HL-60 (cell line): ENCODE results near the gene TNFRSF8.

ENCODE experiments used
- DNase-seq, 2 experiments: peaks; one replicate each; pipeline ENCODE4 v3.0.0-alpha.2; 2010 to 2020; ENCODE audit warnings: low read depth in 1 of 2, low spot score in 1 of 2
- H3K27ac ChIP-seq: fragments of 250-450 bp; sonication (Bioruptor Pico); replicated peaks from 2 replicates; pipeline ENCODE4 v1.5.1; 2020; ENCODE audit warnings: mild to moderate bottlenecking, moderate library complexity
- H3K27me3 ChIP-seq: fragments of 250-450 bp; sonication (Bioruptor Pico); 2 replicates; pipeline ENCODE4 v1.5.1; 2021; ENCODE audit warnings: mild to moderate bottlenecking, moderate library complexity; ENCODE audit not compliant: insufficient read depth, poor library complexity, severe bottlenecking
- H3K4me3 ChIP-seq: replicated peaks from 2 replicates; pipeline ENCODE4 v1.5.1; 2011; ENCODE audit warnings: mild to moderate bottlenecking, control low read depth, low read length; ENCODE audit not compliant: insufficient read depth
- GABPA ChIP-seq: IDR thresholded peaks from 2 replicates; pipeline ENCODE4 v1.6.1; 2012; ENCODE audit warnings: low read depth
- POLR2AphosphoS5 ChIP-seq: IDR thresholded peaks from 2 replicates; pipeline ENCODE4 v1.6.1; 2012; ENCODE audit warnings: low read depth
- SPI1 ChIP-seq: IDR thresholded peaks from 2 replicates; pipeline ENCODE4 v1.6.1; 2012; ENCODE audit warnings: low read depth, mild to moderate bottlenecking, borderline replicate concordance
- TF ChIP-seq, protein P1 (sequence below): IDR thresholded peaks from one replicate; pipeline ENCODE4 v1.5.1; 2011; ENCODE audit warnings: low read length, control low read depth, inconsistent platforms; ENCODE audit not compliant: insufficient read depth
- TF ChIP-seq, protein P2 (sequence below): IDR thresholded peaks from 2 replicates; pipeline ENCODE4 v1.6.1; 2012; ENCODE audit warnings: low read depth; ENCODE audit not compliant: insufficient replicate concordance

TNFRSF8 gene

DNA sequence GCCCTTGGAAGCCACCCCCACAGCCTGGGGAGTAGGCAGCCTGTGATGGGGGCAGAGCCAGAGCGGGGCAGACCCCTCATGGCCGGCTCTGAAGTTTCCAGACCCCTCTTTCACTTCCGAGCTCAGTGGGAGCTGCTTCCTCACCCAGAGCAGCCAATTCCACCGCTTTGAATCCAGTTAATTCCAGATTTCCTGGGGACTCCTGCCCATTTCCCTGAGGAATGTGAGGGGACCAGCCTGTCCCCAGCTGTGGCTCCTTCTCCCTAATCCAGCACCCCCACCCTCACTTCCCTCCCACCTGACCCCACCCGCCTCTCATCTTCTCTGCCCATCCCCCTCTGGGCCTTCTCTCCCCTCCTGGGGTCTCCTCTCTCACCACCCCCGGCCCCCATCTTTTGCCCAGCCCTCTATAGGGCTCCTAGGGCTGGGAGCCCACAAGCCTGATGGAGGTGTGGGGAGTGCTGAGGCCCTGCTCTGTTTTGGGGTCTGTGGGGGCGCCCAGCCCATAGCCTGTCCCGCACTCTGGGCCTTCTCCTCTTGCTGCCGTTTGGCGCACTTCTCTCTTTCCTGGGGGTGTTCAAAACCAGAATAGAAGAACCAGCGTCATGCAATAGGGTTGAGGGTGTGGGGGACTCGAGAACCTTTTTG lies 77.5 kb downstream of the TNFRSF8 start:
- Histone ChIP-seq H3K27ac (no peak overlapping the region), H3K27me3 (no peaks in the 10 kb centered on the region), H3K4me3 (no peak overlapping the region)
- TF ChIP-seq GABPA (no peak), POLR2AphosphoS5 (no peak), SPI1 (no peak)
- TF ChIP-seq, protein P1, sequence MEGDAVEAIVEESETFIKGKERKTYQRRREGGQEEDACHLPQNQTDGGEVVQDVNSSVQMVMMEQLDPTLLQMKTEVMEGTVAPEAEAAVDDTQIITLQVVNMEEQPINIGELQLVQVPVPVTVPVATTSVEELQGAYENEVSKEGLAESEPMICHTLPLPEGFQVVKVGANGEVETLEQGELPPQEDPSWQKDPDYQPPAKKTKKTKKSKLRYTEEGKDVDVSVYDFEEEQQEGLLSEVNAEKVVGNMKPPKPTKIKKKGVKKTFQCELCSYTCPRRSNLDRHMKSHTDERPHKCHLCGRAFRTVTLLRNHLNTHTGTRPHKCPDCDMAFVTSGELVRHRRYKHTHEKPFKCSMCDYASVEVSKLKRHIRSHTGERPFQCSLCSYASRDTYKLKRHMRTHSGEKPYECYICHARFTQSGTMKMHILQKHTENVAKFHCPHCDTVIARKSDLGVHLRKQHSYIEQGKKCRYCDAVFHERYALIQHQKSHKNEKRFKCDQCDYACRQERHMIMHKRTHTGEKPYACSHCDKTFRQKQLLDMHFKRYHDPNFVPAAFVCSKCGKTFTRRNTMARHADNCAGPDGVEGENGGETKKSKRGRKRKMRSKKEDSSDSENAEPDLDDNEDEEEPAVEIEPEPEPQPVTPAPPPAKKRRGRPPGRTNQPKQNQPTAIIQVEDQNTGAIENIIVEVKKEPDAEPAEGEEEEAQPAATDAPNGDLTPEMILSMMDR = no peak
- TF ChIP-seq, protein P2, sequence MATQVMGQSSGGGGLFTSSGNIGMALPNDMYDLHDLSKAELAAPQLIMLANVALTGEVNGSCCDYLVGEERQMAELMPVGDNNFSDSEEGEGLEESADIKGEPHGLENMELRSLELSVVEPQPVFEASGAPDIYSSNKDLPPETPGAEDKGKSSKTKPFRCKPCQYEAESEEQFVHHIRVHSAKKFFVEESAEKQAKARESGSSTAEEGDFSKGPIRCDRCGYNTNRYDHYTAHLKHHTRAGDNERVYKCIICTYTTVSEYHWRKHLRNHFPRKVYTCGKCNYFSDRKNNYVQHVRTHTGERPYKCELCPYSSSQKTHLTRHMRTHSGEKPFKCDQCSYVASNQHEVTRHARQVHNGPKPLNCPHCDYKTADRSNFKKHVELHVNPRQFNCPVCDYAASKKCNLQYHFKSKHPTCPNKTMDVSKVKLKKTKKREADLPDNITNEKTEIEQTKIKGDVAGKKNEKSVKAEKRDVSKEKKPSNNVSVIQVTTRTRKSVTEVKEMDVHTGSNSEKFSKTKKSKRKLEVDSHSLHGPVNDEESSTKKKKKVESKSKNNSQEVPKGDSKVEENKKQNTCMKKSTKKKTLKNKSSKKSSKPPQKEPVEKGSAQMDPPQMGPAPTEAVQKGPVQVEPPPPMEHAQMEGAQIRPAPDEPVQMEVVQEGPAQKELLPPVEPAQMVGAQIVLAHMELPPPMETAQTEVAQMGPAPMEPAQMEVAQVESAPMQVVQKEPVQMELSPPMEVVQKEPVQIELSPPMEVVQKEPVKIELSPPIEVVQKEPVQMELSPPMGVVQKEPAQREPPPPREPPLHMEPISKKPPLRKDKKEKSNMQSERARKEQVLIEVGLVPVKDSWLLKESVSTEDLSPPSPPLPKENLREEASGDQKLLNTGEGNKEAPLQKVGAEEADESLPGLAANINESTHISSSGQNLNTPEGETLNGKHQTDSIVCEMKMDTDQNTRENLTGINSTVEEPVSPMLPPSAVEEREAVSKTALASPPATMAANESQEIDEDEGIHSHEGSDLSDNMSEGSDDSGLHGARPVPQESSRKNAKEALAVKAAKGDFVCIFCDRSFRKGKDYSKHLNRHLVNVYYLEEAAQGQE = no peak
- no peak for DNase-seq

DNA sequence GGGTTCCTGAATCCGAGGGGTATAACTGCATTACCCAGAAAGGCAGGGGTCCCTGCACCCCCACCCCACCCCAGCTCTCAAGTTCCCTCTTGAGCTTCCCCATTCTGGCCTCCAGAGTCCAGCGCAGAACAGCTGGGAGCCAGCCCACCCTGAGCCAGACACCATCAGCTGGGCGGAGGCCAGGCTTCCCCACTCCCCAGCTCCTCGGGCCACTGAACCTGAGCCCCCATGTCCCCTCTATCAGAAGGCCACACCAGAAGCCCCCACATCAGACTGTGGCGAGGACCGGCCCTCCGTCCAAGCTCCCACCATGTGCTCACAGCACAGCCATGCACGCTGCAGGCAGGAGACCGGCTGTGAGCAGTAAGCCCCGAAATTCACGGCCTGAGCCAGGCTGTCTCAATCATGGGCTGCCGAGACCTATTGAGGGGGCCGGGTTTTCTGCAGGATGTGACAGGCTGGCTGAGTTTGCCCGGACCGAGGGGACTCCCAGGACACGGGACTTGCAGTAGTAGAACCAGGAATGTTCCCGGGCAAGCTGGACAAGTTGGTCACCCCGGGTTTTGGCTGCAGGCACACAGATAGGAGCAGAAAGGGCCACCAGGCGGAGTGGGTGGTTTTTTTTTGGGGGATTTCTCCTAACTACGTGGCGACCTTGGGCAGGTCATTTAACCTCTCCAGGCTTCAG lies 78.2 kb downstream of the TNFRSF8 start:
- Histone ChIP-seq H3K27me3 (no peaks in the 10 kb centered on the region), H3K27ac (no peak overlapping the region), H3K4me3 (no peak overlapping the region)
- TF ChIP-seq SPI1 = no peak
- no peak for DNase-seq

DNA sequence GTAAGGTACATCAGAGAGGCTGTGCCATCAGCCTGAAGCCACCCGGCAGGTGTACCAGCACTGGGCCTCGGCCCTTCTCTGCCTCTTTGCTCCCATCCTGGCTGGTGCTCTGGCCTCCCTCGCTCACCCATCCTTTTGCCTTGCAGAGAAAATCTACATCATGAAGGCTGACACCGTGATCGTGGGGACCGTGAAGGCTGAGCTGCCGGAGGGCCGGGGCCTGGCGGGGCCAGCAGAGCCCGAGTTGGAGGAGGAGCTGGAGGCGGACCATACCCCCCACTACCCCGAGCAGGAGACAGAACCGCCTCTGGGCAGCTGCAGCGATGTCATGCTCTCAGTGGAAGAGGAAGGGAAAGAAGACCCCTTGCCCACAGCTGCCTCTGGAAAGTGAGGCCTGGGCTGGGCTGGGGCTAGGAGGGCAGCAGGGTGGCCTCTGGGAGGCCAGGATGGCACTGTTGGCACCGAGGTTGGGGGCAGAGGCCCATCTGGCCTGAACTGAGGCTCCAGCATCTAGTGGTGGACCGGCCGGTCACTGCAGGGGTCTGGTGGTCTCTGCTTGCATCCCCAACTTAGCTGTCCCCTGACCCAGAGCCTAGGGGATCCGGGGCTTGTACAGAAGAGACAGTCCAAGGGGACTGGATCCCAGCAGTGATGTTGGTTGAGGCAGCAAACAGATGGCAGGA lies 79.2 kb downstream of the TNFRSF8 start:
- H3K4me3 ChIP-seq = no peak overlapping the region
- TF ChIP-seq GABPA (no peak), SPI1 (no peak), POLR2AphosphoS5 (no peak)
- TF ChIP-seq, protein P1 = no peak
- TF ChIP-seq, protein P2 = no peak
- H3K27ac ChIP-seq = peak overlapping the region; percentile 74
- H3K27me3 ChIP-seq = no peaks in the 10 kb centered on the region
- no peak for DNase-seq

DNA sequence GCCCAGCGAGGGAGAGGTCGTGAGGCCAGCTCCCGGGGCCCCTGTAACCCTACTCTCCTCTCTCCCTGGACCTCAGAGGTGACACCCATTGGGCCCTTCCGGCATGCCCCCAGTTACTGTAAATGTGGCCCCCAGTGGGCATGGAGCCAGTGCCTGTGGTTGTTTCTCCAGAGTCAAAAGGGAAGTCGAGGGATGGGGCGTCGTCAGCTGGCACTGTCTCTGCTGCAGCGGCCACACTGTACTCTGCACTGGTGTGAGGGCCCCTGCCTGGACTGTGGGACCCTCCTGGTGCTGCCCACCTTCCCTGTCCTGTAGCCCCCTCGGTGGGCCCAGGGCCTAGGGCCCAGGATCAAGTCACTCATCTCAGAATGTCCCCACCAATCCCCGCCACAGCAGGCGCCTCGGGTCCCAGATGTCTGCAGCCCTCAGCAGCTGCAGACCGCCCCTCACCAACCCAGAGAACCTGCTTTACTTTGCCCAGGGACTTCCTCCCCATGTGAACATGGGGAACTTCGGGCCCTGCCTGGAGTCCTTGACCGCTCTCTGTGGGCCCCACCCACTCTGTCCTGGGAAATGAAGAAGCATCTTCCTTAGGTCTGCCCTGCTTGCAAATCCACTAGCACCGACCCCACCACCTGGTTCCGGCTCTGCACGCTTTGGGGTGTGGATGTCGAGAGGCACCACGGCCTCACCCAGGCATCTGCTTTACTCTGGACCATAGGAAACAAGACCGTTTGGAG lies 80.0 kb downstream of the TNFRSF8 start:
- Histone ChIP-seq H3K4me3 (no peak overlapping the region), H3K27ac (peak overlapping the region; percentile 74), H3K27me3 (no peaks in the 10 kb centered on the region)
- TF ChIP-seq POLR2AphosphoS5 (no peak), SPI1 (peak; percentile 65)
- TF ChIP-seq, protein P2 = no peak
- TF ChIP-seq, protein P1 = no peak
- peak; percentile 65 to 84 for DNase-seq
